NAMALWA (cell line): ENCODE data around the gene TTC23.
"Not testable (repeated sequence)": the region's sequence is repeated elsewhere in the genome, so short reads cannot be mapped to it uniquely, and the experiment has no call there.

ENCODE experiments used
- DNase-seq: peaks from one replicate; pipeline ENCODE4 v3.0.0-alpha.2; 2015; ENCODE audit warnings: low spot score

Gene TTC23

DNA sequence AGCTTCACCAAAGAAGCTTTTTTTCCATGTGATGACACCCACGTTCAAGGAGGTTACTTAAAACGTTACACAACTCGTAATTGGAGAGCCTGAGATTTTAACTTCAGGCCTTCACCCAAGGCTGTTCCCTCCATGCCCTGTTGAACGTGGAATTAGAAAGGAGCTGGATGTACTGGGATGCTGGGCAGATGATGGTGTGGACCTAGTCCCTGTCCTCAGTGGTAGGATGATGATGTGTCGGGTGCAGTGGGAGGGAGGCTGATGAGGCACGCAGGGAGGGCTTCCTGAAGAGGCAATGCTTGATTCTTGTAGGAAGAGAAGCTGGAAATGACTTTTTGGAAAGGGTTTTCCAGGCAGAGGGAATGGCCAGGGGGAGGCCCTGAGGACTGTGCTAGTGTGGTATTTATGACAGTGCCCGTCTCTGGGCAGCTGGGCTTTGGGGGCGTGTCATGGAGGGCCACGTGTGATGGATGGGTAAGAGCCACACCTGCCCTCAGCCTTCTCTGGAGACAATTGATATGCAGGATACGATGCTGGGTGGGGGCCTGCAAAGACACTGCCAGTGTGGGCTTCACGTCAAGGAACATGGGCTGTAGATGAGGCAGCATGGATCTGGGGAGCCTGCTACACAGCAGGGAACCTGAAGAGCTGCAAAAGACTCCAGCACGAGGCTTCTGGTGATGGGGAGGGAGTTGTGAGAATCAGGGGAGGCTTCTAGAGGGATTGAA lies 129.2 kb downstream of the TTC23 start:
- no peak for DNase-seq

DNA sequence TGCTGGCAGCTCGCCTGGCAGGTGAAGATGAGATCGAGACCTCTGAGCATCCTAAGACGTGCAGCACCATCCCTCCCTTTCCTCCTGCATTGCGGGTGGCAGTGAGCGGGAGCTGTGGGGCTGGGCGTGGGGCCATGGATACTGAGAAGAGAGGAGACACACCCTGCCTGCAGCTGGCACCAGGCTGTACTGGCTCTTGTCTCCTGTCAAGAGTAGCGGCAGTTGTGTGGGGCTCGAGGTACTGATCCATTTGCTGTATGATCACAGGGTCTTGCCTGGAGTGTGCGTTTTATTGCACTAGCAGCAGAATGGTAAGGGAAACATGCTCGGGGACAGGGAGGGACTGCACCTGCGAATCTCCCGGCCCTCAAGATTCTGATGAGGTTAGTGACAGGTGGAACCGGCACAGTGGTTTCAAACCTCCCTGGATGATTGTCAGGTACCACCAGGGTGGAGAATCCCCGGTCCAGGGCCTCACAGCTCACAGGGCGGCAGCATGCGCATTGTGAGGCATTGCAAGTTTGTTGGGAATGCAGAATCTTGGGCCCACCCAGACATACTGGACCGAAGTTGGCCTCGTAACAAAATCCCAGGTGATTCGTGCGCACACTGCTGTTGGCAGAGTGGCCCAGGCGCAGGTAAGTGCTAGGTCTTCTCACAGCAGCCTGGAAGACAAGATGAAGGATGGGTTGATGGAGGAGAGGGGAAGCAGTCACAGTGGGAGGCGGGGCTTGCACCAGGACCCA lies 130.4 kb downstream of the TTC23 start:
- DNase-seq: no peak

DNA sequence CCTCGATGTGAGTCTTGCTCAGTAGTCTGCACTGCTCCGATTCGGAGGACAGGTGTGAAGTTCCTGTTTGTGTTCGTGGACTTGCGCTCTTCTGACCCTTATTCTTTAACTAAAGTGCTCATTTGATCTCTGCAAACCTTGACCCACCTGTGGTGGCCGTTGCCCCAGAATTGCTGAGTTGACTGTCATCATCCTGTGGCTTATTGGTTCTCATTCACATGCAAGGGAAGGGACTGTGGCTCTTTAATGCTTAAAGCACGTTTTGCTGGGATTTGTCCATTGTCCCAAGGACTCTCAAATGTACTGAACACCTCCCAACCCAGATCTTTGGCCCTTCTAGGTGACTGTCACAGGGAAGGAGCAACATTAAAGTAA lies 131.1 kb downstream of the TTC23 start:
- DNase-seq: no peak

DNA sequence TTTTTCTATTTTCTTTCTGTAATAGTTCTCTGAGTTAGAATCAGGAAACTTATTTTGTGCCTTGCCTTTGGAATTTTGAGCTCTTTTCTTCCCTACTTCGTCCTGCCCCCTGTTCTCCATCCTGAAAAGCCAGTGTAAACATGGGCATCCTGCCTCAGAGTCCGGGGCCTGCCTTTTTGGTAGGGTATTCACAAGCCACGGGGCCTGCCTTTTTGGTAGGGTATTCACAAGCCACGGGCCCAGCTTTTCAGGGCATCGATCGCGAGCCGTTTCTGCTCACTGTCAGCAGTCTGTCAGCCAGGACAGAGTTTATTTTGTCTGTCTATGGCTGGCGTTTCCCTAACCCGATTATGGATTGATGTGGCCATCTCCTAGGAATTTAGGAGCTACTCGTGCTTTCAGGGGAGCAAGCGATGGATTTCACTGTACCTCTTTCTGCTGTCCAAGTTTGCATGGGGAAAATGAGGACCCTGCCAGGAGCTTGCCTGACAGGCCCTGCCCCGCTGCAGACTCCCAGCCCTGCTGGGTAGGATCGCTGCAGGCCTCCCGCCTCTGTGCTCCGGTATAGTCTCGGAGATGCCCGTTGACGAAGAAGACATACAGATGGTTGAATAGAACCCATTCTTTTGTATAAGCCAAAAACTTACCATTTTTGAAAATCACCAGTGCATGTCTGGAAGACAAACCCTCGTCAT lies 131.7 kb downstream of the TTC23 start:
- no peak for DNase-seq

- DNase-seq: no peak
Measured at GRCh38 chr15:99117111-99117510, 132.3 kb downstream of the TTC23 start.

GRCh38 chr15:99115300-99116215 lies 133.8 kb downstream of the TTC23 start:
- DNase-seq: no peak

DNA sequence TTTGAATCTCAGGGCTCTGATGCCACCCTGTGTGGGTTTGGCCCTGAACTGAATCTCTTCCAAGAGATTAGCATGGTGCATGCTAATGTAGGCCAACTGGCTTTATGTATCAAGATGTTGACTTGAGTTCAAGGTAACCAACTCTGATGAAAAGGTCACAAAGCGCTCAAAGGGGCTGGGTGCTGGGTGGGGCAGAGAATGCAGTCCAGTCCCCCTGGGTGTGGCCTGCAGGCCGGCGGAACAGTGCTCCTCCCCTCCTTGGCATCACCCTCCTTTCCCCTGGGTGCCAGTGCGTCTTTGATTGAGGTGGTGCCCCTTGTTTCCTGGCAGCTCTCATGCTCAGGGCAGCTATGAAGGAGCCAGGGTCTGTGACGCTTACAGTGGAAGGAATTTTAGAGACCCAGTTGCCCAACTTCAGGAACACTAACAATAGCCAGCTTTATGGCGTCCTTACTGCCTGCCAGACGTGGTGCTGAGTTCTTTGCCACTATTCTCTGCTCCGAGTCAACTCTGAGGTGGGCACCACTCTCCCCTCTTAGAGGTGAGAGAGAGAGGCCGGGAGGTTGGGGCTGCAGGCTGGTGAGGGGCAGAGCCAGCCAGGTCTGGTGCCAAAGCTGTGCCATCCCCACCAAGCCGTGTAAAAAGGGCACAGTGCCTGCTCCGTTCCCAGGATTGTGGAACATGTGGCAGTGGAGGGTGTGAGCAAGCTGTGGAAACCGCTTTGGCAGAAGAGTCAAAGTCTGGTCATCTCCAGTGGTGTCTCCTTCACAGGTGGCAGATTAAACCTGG lies 134.7 kb downstream of the TTC23 start:
- no peak for DNase-seq

DNA sequence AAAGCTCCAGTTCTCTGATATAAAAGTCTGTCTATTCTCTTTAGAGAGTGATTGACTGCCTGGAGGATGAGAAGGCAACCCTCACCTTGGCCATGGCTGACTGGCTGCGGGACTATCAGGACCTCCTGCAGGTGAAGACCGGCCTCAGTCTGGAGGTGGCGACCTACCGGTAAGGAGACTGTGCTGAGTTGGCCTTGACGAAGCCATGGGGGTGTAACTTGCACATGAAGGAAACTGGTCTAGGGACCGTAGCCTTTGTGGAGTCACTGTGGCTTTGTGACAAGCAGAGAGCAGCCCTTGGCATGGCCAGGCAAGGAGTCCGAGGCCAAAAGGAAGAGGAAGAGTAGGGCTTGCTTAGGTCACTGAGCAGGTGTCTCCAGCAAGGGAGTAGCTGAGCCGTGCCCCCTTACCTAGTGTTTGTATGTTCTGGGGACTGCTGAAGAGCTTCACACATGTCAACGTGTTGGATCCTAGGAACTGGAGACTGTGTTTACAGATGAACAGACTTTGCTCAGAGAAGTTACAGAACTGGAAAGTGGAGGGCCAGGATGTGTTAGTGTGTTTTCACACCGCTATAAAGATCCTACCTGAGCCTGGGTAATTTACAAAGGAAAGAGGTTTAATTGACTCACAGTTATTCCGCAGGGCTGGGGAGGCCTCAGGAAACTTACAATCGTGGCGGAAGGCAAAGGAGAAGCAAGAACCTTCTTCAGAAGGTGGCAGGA lies 135.7 kb downstream of the TTC23 start:
- no peak for DNase-seq

DNA sequence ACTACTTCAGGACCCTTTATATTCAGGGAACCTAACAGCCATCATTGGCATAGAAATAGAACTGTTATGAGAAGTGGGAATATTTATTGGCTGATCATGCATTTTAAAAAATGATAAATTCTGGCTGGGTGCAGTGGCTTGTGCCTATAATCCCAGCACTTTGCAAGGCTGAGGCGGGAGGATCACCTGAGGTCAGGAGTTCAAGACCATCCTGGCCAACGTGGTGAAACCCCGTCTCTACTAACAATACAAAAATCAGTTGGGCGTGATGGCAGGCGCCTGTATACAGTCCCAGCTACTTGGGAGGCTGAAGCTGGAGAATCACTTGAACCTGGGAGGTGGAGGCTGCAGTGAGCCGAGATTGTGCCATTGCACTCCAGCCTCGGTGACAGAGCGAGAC lies 137.7 kb downstream of the TTC23 start:
- DNase-seq: not testable (repeated sequence)

DNA sequence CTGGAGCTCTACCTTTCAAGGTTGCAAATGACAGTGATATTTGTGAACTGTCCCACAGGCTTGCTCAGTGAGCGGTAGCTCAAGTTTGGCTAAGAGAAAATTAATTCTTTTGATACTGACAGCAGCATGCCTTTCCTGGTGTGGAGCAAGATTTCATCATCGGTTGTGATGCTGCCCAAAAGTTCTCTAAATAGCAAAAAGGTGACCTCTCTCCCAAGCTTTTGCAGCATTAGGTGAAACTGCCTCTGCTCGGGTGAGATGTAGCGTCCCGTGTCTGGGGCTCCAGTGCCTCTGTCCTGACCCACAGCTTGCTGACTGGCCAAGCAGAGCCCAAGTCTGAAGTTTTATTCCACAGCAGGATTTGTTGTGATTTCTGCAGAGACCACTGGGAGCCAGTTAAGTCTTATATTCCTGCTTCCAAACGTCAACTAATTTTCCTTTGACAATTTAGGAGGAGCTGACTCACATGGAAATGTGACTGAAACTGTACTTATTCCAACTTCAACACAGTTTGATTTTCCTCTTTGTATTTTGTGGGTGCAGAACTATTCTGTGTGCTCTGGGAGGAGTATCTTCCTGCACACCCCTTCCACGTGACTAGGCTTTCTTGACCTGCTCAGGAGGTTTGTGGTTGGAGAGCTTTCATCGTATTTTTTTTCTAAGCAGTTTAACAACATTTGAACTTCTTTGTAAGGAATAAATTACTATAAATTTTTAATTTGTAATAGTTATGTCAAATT lies 138.6 kb downstream of the TTC23 start:
- no peak for DNase-seq

GRCh38 chr15:99110093-99110492 lies 139.3 kb downstream of the TTC23 start:
- no peak for DNase-seq

DNA sequence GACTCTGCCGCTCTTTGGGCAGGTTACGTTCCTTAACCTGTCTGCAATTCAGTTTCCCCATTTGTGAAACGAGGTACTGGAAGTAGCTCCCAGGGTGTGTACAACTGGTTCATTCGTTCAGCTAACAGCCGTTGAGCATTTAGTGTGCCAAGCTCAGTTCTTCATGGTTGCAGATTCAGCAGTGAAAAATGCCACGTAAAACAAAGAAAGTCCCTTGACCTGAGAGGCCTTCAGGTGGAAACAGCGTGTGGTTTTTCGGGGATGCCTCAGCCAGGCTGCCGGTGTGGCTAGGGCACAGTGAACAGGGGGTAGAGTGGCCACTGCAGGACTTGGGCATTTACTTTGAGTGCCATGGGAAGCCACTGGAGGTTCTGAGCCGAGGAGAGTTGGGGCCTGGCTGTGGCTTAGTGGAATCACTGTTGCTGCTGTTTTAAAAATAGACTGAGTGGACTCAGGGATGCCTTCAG lies 139.8 kb downstream of the TTC23 start:
- no peak for DNase-seq

DNA sequence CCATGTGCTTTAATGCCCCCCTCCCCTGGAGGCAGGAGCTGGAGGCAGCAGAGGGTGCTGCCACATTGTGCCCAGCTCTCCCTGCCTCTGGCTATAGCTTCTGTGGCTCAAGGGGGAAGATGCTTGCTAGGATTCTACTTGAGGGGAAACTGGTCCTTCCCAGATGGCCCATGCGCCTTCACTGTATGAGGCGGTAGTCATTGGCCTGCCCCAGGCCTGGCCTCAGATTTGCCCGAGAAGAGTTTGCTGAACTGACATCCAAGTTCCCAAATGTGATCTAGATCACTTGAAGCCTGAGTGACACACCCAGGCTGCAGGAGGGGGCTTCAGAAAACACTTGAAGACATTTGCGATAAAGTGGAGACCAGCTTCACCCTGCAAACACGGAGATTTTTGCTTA lies 140.4 kb downstream of the TTC23 start:
- no peak for DNase-seq

- DNase-seq: peak; percentile 45
Measured at GRCh38 chr15:99106417-99107220, 142.8 kb downstream of the TTC23 start.

- no peak for DNase-seq
Measured at GRCh38 chr15:99105514-99106341, 143.7 kb downstream of the TTC23 start.

- no peak for DNase-seq
Measured at GRCh38 chr15:99104788-99105513, 144.4 kb downstream of the TTC23 start, which contains the start of gene SYNM. SYNM (plus strand) TSS chr15:99105080; CDS start chr15:99105200, 120 bp downstream.

DNA sequence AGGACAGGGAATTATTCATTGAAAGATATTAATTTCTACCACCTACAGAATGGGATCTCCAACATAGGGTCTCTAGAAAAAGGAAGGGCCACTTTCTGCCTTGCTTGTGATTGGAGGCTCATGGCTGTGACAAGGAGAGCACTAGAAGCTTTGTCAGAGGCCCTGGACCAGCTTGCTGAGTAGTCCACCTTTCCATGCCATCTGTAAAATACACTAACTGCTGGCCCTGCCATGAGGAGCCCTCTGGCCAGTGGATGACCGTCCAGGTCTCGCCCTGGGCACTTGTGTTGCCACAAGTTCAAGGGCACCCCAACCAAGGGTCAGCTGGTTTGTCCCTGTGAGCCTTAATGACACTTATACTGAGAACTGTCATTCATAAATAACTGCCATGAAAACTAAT lies 146.1 kb downstream of the TTC23 start:
- no peak for DNase-seq
